Measurements from ENCODE around the gene TESK2. TPM values are rescaled to one million over a fixed set of nuclear protein-coding genes. Genes with fewer than 3 reads are reported as not detected.

The TESK2 gene
- polyA plus RNA-seq, 1 of the 3 experiments (the other 2 are of a cell fraction), result 1.3 TPM

- CTCF ChIA-PET, result no interaction called here
Observed at GRCh38 chr1:45395582-45395981, 95.4 kb downstream of the TESK2 start.

More at GRCh38 chr1:45395582-45395981, 95.4 kb downstream of the TESK2 start:
- H3F3A ChIP-seq (replicated peaks; ENCODE audit: insufficient read depth), result no peaks in the 10 kb centered on the region
- no peaks in the 10 kb centered on the region for H3K27me3 ChIP-seq (ENCODE audit: insufficient read depth)
- no peaks in the 10 kb centered on the region for H3K9me2 ChIP-seq
- WGBS (ENCODE audit: low lambda C conversion rate), result 70% methylated on average over 1 of the region's 1 CpG
- no peaks in the 10 kb centered on the region for H4K20me1 ChIP-seq (ENCODE audit: insufficient read depth)
- no peak overlapping the region for H3K9ac ChIP-seq
- no peaks in the 10 kb centered on the region for H3K9me3 ChIP-seq
- H3K36me3 ChIP-seq (replicated peaks in 1 of 2; ENCODE audit: control insufficient read depth in 1 of 2, insufficient read depth in 2 of 2, low read length in 1 of 2), result no peaks in the 10 kb centered on the region
- POLR2A ChIA-PET, result interaction anchor here (0.7 kb wide), 1 partner anchor 16 kb away, joined by 10 read pairs; no protein-coding TSS in a partner anchor
- H3K4me1 ChIP-seq (ENCODE audit: control insufficient read depth in 1 of 2, insufficient read depth in 2 of 2, low read depth in 1 of 2, low read length in 1 of 2), result no peaks in the 10 kb centered on the region
- DNase-seq, result no peak
- TF ChIP-seq ELF1 (IDR thresholded peaks at IDR 0.05) (no peak), RAD21 (IDR thresholded peaks at IDR 0.05; ENCODE audit: low read length) (no peak), NRF1 (IDR thresholded peaks at IDR 0.05; ENCODE audit: low read depth, low read length) (no peak), EP300 (IDR thresholded peaks at IDR 0.05; ENCODE audit: borderline replicate concordance in 1 of 2, low read depth in 1 of 2, low read length in 1 of 2) (no peak), TAF1 (IDR thresholded peaks at IDR 0.05; ENCODE audit: borderline replicate concordance, low read depth, low read length) (no peak), FOXJ3 (CRISPR knock-in tag; IDR thresholded peaks at IDR 0.05) (no peak), NFIC (IDR thresholded peaks at IDR 0.05; ENCODE audit: borderline replicate concordance) (no peak), ZBTB33 (IDR thresholded peaks at IDR 0.05; ENCODE audit: borderline replicate concordance, low read depth) (no peak), GABPA (IDR thresholded peaks at IDR 0.05; ENCODE audit: low read depth) (no peak), FOXM1 (IDR thresholded peaks at IDR 0.05; ENCODE audit: low read depth) (no peak), YY1 (IDR thresholded peaks at IDR 0.05; ENCODE audit: low read depth) (no peak), SIN3A (IDR thresholded peaks at IDR 0.05; ENCODE audit: borderline replicate concordance, low read depth, low read length) (no peak), MXI1 (IDR thresholded peaks at IDR 0.05; ENCODE audit: low read depth, low read length) (no peak), EZH2phosphoT487 (IDR thresholded peaks at IDR 0.05; ENCODE audit: borderline replicate concordance, low read depth) (no peak), USF1 (IDR thresholded peaks at IDR 0.05; ENCODE audit: borderline replicate concordance, low read depth) (no peak), JUND (IDR thresholded peaks at IDR 0.05) (no peak), FOSL2 (IDR thresholded peaks at IDR 0.05; ENCODE audit: borderline replicate concordance, low read depth) (no peak), RCOR1 (IDR thresholded peaks at IDR 0.05; ENCODE audit: low read length) (no peak)
- TF ChIP-seq, protein P1, sequence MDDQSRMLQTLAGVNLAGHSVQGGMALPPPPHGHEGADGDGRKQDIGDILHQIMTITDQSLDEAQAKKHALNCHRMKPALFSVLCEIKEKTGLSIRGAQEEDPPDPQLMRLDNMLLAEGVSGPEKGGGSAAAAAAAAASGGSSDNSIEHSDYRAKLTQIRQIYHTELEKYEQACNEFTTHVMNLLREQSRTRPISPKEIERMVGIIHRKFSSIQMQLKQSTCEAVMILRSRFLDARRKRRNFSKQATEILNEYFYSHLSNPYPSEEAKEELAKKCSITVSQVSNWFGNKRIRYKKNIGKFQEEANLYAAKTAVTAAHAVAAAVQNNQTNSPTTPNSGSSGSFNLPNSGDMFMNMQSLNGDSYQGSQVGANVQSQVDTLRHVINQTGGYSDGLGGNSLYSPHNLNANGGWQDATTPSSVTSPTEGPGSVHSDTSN (IDR thresholded peaks at IDR 0.05), result no peak
- no peaks in the 10 kb centered on the region for H3K79me2 ChIP-seq (ENCODE audit: insufficient read depth)
- H3K4me3 ChIP-seq (ENCODE audit: low read depth in 2 of 2, low read length in 1 of 2), result no peak overlapping the region
- H3K4me2 ChIP-seq, result no peak overlapping the region
- no peak overlapping the region for H3K27ac ChIP-seq (ENCODE audit: low read depth in 2 of 2, low read length in 1 of 2)
- H2AFZ ChIP-seq (ENCODE audit: low read depth), result no peak overlapping the region
